ENCODE results near the gene MTHFD1L. TPM values are rescaled to one million over a fixed set of nuclear protein-coding genes. Genes with fewer than 3 reads are reported as not detected.

The MTHFD1L gene
- total and polyA plus RNA-seq, 2 donors (not counting 3 experiments of a cell fraction or from before 2014, with no cell fraction given): 40.2 to 120 TPM

GRCh38 chr6:150875841-150876240 is 10.3 kb downstream of the MTHFD1L start:
- Histone ChIP-seq H3K4me1 (ENCODE audit: control insufficient read depth, extremely low read depth, insufficient read depth, low read length) (peaks cover 8% of the 10 kb centered on the region), H3K9me3 (replicated peaks; ENCODE audit: control insufficient read depth, insufficient read depth, low read length) (no peaks in the 10 kb centered on the region), H3K4me3 (replicated peaks in 1 of 3; ENCODE audit: insufficient read depth in 1 of 3, low read depth in 1 of 3, low read length in 3 of 3) (no peak overlapping the region), H3K27ac (ENCODE audit: insufficient read depth, low read depth, low read length) (no peak overlapping the region), H3K27me3 (ENCODE audit: control insufficient read depth in 2 of 2, insufficient read depth in 2 of 2, low read length in 2 of 2) (no peaks in the 10 kb centered on the region), H3K36me3 (ENCODE audit: control insufficient read depth in 2 of 2, extremely low read depth in 1 of 2, insufficient read depth in 2 of 2, low read length in 2 of 2) (peaks cover 0 to 3% of the 10 kb centered on the region in 2 experiments), H4K20me1 (replicated peaks; ENCODE audit: control insufficient read depth, extremely low read depth, insufficient read depth, low read length) (no peaks in the 10 kb centered on the region), H2AFZ (ENCODE audit: low read depth, low read length) (no peak overlapping the region), H3K9ac (replicated peaks; ENCODE audit: extremely low read depth, insufficient read depth, low read length) (no peak overlapping the region), H3K79me2 (ENCODE audit: control insufficient read depth, insufficient read depth, low read length) (peaks cover 93% of the 10 kb centered on the region), H3K9me1 (replicated peaks; ENCODE audit: control insufficient read depth, extremely low read depth, insufficient read depth, low read length) (no peaks in the 10 kb centered on the region), H3K4me2 (ENCODE audit: insufficient read depth, low read length) (no peak overlapping the region)
- dilution Hi-C loops (cut with MboI; ENCODE audit: extremely low pct_ligation_motif_present, low sequenced_read_pairs) (no loop called here), intact Hi-C loops (cut with micrococcal nuclease) (no loop called here)
- TF ChIP-seq GATA2 (IDR thresholded peaks at IDR 0.05; ENCODE audit: insufficient read depth, insufficient read length, low read depth, low read length): no peak
- TF ChIP-seq JUN (IDR thresholded peaks at IDR 0.05; ENCODE audit: borderline replicate concordance, insufficient read depth, insufficient read length, low read depth): no peak
- TF ChIP-seq MAX (IDR thresholded peaks at IDR 0.05; ENCODE audit: insufficient read depth, insufficient read length): no peak
- no peak for TF ChIP-seq EZH2 (IDR thresholded peaks at IDR 0.05; ENCODE audit: borderline replicate concordance, low read depth, low read length, severe bottlenecking)
- TF ChIP-seq FOS (IDR thresholded peaks at IDR 0.05; ENCODE audit: borderline replicate concordance, insufficient read depth, low read length): no peak
- FAIRE-seq (no peak), DNase-seq (ENCODE audit: low read depth, low spot score) (no peak)
- CTCF ChIA-PET: no interaction called here
- no TSS peak for BruUV-seq (replicated peaks)
- POLR2A ChIA-PET: no interaction called here

GRCh38 chr6:150876598-150876997 is 11.1 kb downstream of the MTHFD1L start:
- Histone ChIP-seq H4K20me1 (replicated peaks; ENCODE audit: control insufficient read depth, extremely low read depth, insufficient read depth, low read length) (no peaks in the 10 kb centered on the region), H3K4me2 (ENCODE audit: insufficient read depth, low read length) (no peak overlapping the region), H3K27me3 (ENCODE audit: control insufficient read depth in 2 of 2, insufficient read depth in 2 of 2, low read length in 2 of 2) (no peaks in the 10 kb centered on the region), H3K9me3 (replicated peaks; ENCODE audit: control insufficient read depth, insufficient read depth, low read length) (no peaks in the 10 kb centered on the region), H3K9me1 (replicated peaks; ENCODE audit: control insufficient read depth, extremely low read depth, insufficient read depth, low read length) (no peaks in the 10 kb centered on the region), H3K27ac (ENCODE audit: insufficient read depth, low read depth, low read length) (no peak overlapping the region), H2AFZ (ENCODE audit: low read depth, low read length) (no peak overlapping the region), H3K4me3 (replicated peaks in 1 of 3; ENCODE audit: insufficient read depth in 1 of 3, low read depth in 1 of 3, low read length in 3 of 3) (no peak overlapping the region), H3K9ac (replicated peaks; ENCODE audit: extremely low read depth, insufficient read depth, low read length) (no peak overlapping the region), H3K4me1 (ENCODE audit: control insufficient read depth, extremely low read depth, insufficient read depth, low read length) (peaks cover 15% of the 10 kb centered on the region), H3K79me2 (ENCODE audit: control insufficient read depth, insufficient read depth, low read length) (peaks cover 92% of the 10 kb centered on the region), H3K36me3 (ENCODE audit: control insufficient read depth in 2 of 2, extremely low read depth in 1 of 2, insufficient read depth in 2 of 2, low read length in 2 of 2) (peaks cover 0 to 3% of the 10 kb centered on the region in 2 experiments)
- POLR2A ChIA-PET: no interaction called here
- DNase-seq (ENCODE audit: low read depth, low spot score): no peak
- BruUV-seq (replicated peaks): no TSS peak
- FAIRE-seq: no peak
- TF ChIP-seq POLR2AphosphoS5 (IDR thresholded peaks at IDR 0.05; ENCODE audit: insufficient read depth, low read depth, low read length) (no peak), GATA2 (IDR thresholded peaks at IDR 0.05; ENCODE audit: insufficient read depth, insufficient read length, low read depth, low read length) (no peak), JUN (IDR thresholded peaks at IDR 0.05; ENCODE audit: borderline replicate concordance, insufficient read depth, insufficient read length, low read depth) (no peak), MYC (IDR thresholded peaks at IDR 0.05; ENCODE audit: low read depth, low read length) (no peak), POLR2A (IDR thresholded peaks at IDR 0.05; ENCODE audit: low read depth, low read length) (no peak), CTCF (IDR thresholded peaks at IDR 0.05; ENCODE audit: extremely low read depth in 1 of 2, insufficient read depth in 1 of 2, low read depth in 1 of 2, low read length in 2 of 2) (no peak), FOS (IDR thresholded peaks at IDR 0.05; ENCODE audit: borderline replicate concordance, insufficient read depth, low read length) (no peak), MAX (IDR thresholded peaks at IDR 0.05; ENCODE audit: insufficient read depth, insufficient read length) (no peak), EZH2 (IDR thresholded peaks at IDR 0.05; ENCODE audit: borderline replicate concordance, low read depth, low read length, severe bottlenecking) (no peak)
- CTCF ChIA-PET: no interaction called here
- intact Hi-C loops (cut with micrococcal nuclease): no loop called here
- dilution Hi-C loops (cut with MboI; ENCODE audit: extremely low pct_ligation_motif_present, low sequenced_read_pairs): no loop called here
